Progenitor cell of endocrine pancreas (in vitro differentiated cells): ENCODE results near the gene LINGO4. TPM values are rescaled to one million over a fixed set of nuclear protein-coding genes. Genes with fewer than 3 reads are reported as not detected.

Experiments
- DNase-seq: peaks from one replicate; pipeline ENCODE4 v3.0.0; 2021; ENCODE audit warnings: low spot score; ENCODE audit not compliant: unreplicated experiment
- H3K27ac Mint-ChIP-seq: 2 replicates; pipeline ENCODE4 v1.8.0; 2021; ENCODE audit warnings: mild to moderate bottlenecking, moderate library complexity, mixed read lengths
- H3K27me3 Mint-ChIP-seq: 2 replicates; pipeline ENCODE4 v1.8.0; 2021; ENCODE audit warnings: mixed read lengths
- H3K36me3 Mint-ChIP-seq: 2 replicates; pipeline ENCODE4 v1.8.0; 2022; ENCODE audit warnings: mixed read lengths; ENCODE audit not compliant: insufficient read depth
- H3K4me1 Mint-ChIP-seq: 2 replicates; pipeline ENCODE4 v1.8.0; 2021; ENCODE audit warnings: low read depth, mixed read lengths
- H3K4me3 Mint-ChIP-seq: 2 replicates; pipeline ENCODE4 v1.8.0; 2021; ENCODE audit warnings: low read depth, mild to moderate bottlenecking, moderate library complexity, mixed read lengths
- H3K9me3 Mint-ChIP-seq: 2 replicates; pipeline ENCODE4 v1.8.0; 2021; ENCODE audit warnings: low read depth, mixed read lengths
- CTCF ChIP-seq: fragments of 200-600 bp; sonication (generic); IDR thresholded peaks from one replicate; pipeline ENCODE4 v1.5.0; 2021; ENCODE audit warnings: antibody characterized with exemption, mild to moderate bottlenecking; ENCODE audit not compliant: unreplicated experiment
- total RNA-seq: library from RNA; stranded (reverse); gene quantifications from 2 replicates; pipeline ENCODE4 v1.2.1, GENCODE V29; 2021

Gene LINGO4
- total RNA-seq, 1 donor from 2014 or later = not detected

- Mint-ChIP-seq H3K4me1 (peaks cover 2% of the 10 kb centered on the region), H3K27me3 (peaks cover 17% of the 10 kb centered on the region), H3K9me3 (no peaks in the 10 kb centered on the region), H3K36me3 (no peaks in the 10 kb centered on the region), H3K27ac (no peak overlapping the region), H3K4me3 (no peak overlapping the region)
- no peak for TF ChIP-seq CTCF
- no peak for DNase-seq
These were observed 14.1 kb upstream of the LINGO4 start for GRCh38 chr1:151819227-151819835.

GRCh38 chr1:151817353-151817730 is 12.1 kb upstream of the LINGO4 start:
- no peaks in the 10 kb centered on the region for H3K36me3 Mint-ChIP-seq
- H3K9me3 Mint-ChIP-seq = no peaks in the 10 kb centered on the region
- H3K4me3 Mint-ChIP-seq = no peak overlapping the region
- H3K4me1 Mint-ChIP-seq = peaks cover 2% of the 10 kb centered on the region
- H3K27ac Mint-ChIP-seq = no peak overlapping the region
- H3K27me3 Mint-ChIP-seq = peaks cover 18% of the 10 kb centered on the region
- no peak for DNase-seq
- TF ChIP-seq CTCF = no peak

- H3K27ac Mint-ChIP-seq = no peak overlapping the region
- DNase-seq = no peak
- H3K36me3 Mint-ChIP-seq = no peaks in the 10 kb centered on the region
- no peaks in the 10 kb centered on the region for H3K9me3 Mint-ChIP-seq
- peaks cover 18% of the 10 kb centered on the region for H3K27me3 Mint-ChIP-seq
- no peak overlapping the region for H3K4me3 Mint-ChIP-seq
- peaks cover 2% of the 10 kb centered on the region for H3K4me1 Mint-ChIP-seq
- no peak for TF ChIP-seq CTCF
These were observed 11.5 kb upstream of the LINGO4 start for GRCh38 chr1:151816548-151817352.

- no peak overlapping the region for H3K27ac Mint-ChIP-seq
- TF ChIP-seq CTCF = no peak
- H3K4me1 Mint-ChIP-seq = peaks cover 2% of the 10 kb centered on the region
These were observed 10.6 kb upstream of the LINGO4 start for GRCh38 chr1:151815716-151816327.

GRCh38 chr1:151814971-151815545 is 9.8 kb upstream of the LINGO4 start:
- Mint-ChIP-seq H3K36me3 (no peaks in the 10 kb centered on the region), H3K27me3 (peaks cover 16% of the 10 kb centered on the region), H3K4me3 (no peak overlapping the region), H3K4me1 (peaks cover 2% of the 10 kb centered on the region), H3K27ac (no peak overlapping the region), H3K9me3 (no peaks in the 10 kb centered on the region)
- TF ChIP-seq CTCF = no peak
- no peak for DNase-seq

More at GRCh38 chr1:151815716-151816327, 10.6 kb upstream of the LINGO4 start:
- Mint-ChIP-seq H3K36me3 (no peaks in the 10 kb centered on the region), H3K4me3 (no peak overlapping the region), H3K27me3 (peaks cover 18% of the 10 kb centered on the region), H3K9me3 (no peaks in the 10 kb centered on the region)
- no peak for DNase-seq
